Measurements from ENCODE around the gene TTYH2.

DNA sequence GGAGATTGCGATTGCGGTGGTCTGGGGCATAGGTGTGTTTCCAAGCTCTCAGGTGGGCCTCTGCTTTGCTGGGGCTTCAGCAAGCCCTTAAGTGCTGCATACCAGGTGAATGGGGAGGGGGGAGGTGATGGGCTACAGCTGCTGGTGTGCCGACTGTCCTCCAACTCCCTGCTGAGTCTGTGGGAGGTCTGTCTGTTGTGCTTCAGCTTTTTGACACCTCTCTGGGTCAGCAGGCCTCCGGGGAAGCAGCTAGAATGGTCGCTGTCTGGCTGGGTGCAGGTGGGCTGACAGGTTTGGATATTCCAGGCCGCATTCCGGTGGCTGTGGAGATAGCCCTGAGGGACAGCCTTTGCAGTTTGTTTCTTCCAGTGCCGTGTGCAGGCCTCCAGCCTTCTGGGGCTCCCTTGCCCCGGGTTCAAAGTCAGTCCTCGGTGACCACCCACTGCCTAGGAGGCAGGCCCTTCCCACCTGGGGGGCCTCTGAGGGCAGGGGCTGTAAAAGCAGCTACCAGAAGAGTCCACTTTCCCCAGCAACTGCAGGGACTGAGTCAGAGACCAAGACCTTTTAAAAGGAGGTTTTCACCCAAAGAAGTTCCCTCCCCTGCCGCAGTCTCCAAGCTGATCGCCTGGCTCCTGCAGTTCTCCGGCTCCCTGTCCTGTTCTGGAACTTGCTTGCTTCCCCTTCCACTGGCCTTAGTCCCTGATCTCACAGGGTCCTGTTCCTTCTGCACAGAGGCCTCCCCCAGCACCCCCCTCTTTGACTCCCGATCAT, 2.0 kb upstream of the TTYH2 start:
- TF ChIP-seq, protein P1, sequence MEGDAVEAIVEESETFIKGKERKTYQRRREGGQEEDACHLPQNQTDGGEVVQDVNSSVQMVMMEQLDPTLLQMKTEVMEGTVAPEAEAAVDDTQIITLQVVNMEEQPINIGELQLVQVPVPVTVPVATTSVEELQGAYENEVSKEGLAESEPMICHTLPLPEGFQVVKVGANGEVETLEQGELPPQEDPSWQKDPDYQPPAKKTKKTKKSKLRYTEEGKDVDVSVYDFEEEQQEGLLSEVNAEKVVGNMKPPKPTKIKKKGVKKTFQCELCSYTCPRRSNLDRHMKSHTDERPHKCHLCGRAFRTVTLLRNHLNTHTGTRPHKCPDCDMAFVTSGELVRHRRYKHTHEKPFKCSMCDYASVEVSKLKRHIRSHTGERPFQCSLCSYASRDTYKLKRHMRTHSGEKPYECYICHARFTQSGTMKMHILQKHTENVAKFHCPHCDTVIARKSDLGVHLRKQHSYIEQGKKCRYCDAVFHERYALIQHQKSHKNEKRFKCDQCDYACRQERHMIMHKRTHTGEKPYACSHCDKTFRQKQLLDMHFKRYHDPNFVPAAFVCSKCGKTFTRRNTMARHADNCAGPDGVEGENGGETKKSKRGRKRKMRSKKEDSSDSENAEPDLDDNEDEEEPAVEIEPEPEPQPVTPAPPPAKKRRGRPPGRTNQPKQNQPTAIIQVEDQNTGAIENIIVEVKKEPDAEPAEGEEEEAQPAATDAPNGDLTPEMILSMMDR (conservative IDR thresholded peaks at IDR 0.05; ENCODE audit: low read depth in 2 of 2) = no peak
- TF ChIP-seq EZH2 (IDR thresholded peaks at IDR 0.05; ENCODE audit: low read depth, unreplicated experiment) = no peak
- no peak for TF ChIP-seq EZH2phosphoT487 (IDR thresholded peaks at IDR 0.05; ENCODE audit: unreplicated experiment)
- TF ChIP-seq CREB1 (CRISPR knock-in tag; IDR thresholded peaks at IDR 0.05; ENCODE audit: low read depth) = no peak
- TF ChIP-seq, protein P2, sequence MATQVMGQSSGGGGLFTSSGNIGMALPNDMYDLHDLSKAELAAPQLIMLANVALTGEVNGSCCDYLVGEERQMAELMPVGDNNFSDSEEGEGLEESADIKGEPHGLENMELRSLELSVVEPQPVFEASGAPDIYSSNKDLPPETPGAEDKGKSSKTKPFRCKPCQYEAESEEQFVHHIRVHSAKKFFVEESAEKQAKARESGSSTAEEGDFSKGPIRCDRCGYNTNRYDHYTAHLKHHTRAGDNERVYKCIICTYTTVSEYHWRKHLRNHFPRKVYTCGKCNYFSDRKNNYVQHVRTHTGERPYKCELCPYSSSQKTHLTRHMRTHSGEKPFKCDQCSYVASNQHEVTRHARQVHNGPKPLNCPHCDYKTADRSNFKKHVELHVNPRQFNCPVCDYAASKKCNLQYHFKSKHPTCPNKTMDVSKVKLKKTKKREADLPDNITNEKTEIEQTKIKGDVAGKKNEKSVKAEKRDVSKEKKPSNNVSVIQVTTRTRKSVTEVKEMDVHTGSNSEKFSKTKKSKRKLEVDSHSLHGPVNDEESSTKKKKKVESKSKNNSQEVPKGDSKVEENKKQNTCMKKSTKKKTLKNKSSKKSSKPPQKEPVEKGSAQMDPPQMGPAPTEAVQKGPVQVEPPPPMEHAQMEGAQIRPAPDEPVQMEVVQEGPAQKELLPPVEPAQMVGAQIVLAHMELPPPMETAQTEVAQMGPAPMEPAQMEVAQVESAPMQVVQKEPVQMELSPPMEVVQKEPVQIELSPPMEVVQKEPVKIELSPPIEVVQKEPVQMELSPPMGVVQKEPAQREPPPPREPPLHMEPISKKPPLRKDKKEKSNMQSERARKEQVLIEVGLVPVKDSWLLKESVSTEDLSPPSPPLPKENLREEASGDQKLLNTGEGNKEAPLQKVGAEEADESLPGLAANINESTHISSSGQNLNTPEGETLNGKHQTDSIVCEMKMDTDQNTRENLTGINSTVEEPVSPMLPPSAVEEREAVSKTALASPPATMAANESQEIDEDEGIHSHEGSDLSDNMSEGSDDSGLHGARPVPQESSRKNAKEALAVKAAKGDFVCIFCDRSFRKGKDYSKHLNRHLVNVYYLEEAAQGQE (IDR thresholded peaks at IDR 0.05; ENCODE audit: unreplicated experiment) = no peak
- TF ChIP-seq, protein P3, sequence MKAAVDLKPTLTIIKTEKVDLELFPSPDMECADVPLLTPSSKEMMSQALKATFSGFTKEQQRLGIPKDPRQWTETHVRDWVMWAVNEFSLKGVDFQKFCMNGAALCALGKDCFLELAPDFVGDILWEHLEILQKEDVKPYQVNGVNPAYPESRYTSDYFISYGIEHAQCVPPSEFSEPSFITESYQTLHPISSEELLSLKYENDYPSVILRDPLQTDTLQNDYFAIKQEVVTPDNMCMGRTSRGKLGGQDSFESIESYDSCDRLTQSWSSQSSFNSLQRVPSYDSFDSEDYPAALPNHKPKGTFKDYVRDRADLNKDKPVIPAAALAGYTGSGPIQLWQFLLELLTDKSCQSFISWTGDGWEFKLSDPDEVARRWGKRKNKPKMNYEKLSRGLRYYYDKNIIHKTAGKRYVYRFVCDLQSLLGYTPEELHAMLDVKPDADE (IDR thresholded peaks at IDR 0.05) = no peak
- TF ChIP-seq POLR2AphosphoS5 (IDR thresholded peaks at IDR 0.05; ENCODE audit: low read depth) = no peak
- TF ChIP-seq JUNB (IDR thresholded peaks at IDR 0.05; ENCODE audit: unreplicated experiment) = no peak
